ENCODE data around the gene UBTD1.

DNA sequence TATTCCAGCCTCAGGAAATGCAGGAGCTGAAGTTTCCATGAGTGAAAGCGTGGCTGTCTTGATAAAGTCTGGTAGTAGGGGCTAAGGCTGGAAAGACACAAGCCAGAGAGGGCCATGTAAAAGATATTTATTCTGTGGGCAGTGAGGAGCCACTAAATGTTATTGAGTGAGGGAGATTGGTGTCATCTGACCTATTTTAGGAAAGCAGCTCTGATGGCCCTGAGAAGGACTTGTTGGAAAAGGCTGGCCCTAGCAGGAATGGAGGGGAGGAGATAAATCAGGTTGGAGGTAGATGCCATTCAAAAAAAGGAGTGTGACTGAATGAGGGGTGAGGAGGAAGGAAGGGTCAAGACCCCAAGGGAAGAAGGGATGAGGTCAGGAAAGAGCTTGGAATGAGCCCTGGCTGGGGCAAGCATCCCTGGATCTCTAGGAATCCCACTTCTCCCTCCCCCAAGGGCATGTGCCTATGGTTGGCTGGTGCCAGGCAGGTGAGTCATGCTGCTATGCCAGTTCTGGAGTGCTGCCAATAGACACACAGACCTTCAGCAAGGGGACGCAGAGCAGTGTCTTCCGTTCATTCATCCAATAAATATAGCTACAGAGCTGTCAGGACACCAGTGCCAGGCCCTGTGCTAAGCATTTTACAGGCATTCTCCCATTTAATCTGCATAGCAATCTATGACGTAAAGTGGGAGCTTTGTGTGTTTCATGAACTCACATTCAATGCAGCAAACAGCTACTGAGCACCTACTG lies 75.8 kb downstream of the UBTD1 start:
- TF ChIP-seq CTCF (IDR thresholded peaks at IDR 0.05) (no peak), ZFX (IDR thresholded peaks at IDR 0.05; ENCODE audit: borderline replicate concordance) (no peak)

Data from 22Rv1 (cell line).